Astrocyte (in vitro differentiated cells and primary cell): ENCODE measurements around the gene BSCL2. TPM values are rescaled to one million over a fixed set of nuclear protein-coding genes. Genes with fewer than 3 reads are reported as not detected.
"Not testable (repeated sequence)": the region's sequence is repeated elsewhere in the genome, so short reads cannot be mapped to it uniquely, and the experiment has no call there.

Experiments
- DNase-seq: peaks from one replicate; pipeline ENCODE4 v3.0.0-alpha.2; 2010; ENCODE audit warnings: low read depth
- FAIRE-seq: peaks from 2 replicates; lab custom pipeline; 2011; peaks lifted over from hg19 to GRCh38; lab: Jason Lieb, UNC
- H2AFZ ChIP-seq: 2 replicates; pipeline ENCODE4 v1.6.0; 2012; ENCODE audit warnings: low read depth, low read length, inconsistent platforms
- H3K27ac ChIP-seq: 2 replicates; pipeline ENCODE4 v1.5.1; 2011; ENCODE audit warnings: low read depth, low read length, inconsistent platforms
- H3K27me3 ChIP-seq: 2 replicates; pipeline ENCODE4 v1.6.0; 2011; ENCODE audit warnings: low read length, inconsistent platforms; ENCODE audit not compliant: insufficient read depth
- H3K36me3 ChIP-seq: 2 replicates; pipeline ENCODE4 v1.5.1; 2011; ENCODE audit warnings: low read length, inconsistent platforms; ENCODE audit not compliant: insufficient read depth
- H3K4me1 ChIP-seq: 2 replicates; pipeline ENCODE4 v1.5.1; 2011; ENCODE audit warnings: low read length, inconsistent platforms; ENCODE audit not compliant: insufficient read depth
- H3K4me2 ChIP-seq: 2 replicates; pipeline ENCODE4 v1.6.0; 2012; ENCODE audit warnings: low read length, inconsistent platforms
- H3K4me3 ChIP-seq: 2 replicates; pipeline ENCODE4 v1.5.1; 2011; ENCODE audit warnings: low read depth, mild to moderate bottlenecking, low read length, inconsistent platforms; ENCODE audit not compliant: insufficient read depth
- H3K79me2 ChIP-seq: 2 replicates; pipeline ENCODE4 v1.6.0; 2012; ENCODE audit warnings: mild to moderate bottlenecking, low read length, inconsistent platforms; ENCODE audit not compliant: insufficient read depth
- H3K9ac ChIP-seq: 2 replicates; pipeline ENCODE4 v1.6.0; 2012; ENCODE audit warnings: mild to moderate bottlenecking, low read length, inconsistent platforms
- H3K9me3 ChIP-seq: 2 replicates; pipeline ENCODE4 v1.5.1; 2012; ENCODE audit warnings: low read depth, mild to moderate bottlenecking, low read length, inconsistent platforms; ENCODE audit not compliant: insufficient read depth
- H4K20me1 ChIP-seq: 2 replicates; pipeline ENCODE4 v1.6.0; 2012; ENCODE audit warnings: low read length, inconsistent platforms; ENCODE audit not compliant: insufficient read depth
- H3K27ac Mint-ChIP-seq: one replicate; pipeline ENCODE4 v1.8.0; 2021; ENCODE audit warnings: mild to moderate bottlenecking, mixed read lengths; ENCODE audit not compliant: unreplicated experiment
- H3K27me3 Mint-ChIP-seq: one replicate; pipeline ENCODE4 v1.8.0; 2021; ENCODE audit warnings: low read depth, mixed read lengths; ENCODE audit not compliant: unreplicated experiment
- H3K36me3 Mint-ChIP-seq: one replicate; pipeline ENCODE4 v1.8.0; 2021; ENCODE audit warnings: low read depth, mixed read lengths; ENCODE audit not compliant: unreplicated experiment
- H3K4me1 Mint-ChIP-seq: one replicate; pipeline ENCODE4 v1.8.0; 2021; ENCODE audit warnings: low read depth, mixed read lengths; ENCODE audit not compliant: unreplicated experiment
- H3K4me3 Mint-ChIP-seq: one replicate; pipeline ENCODE4 v1.8.0; 2021; ENCODE audit warnings: mild to moderate bottlenecking, moderate library complexity, mixed read lengths; ENCODE audit not compliant: unreplicated experiment
- H3K9me3 Mint-ChIP-seq: one replicate; pipeline ENCODE4 v1.8.0; 2021; ENCODE audit warnings: mild to moderate bottlenecking, mixed read lengths; ENCODE audit not compliant: unreplicated experiment
- CTCF ChIP-seq: IDR thresholded peaks from 2 replicates; pipeline ENCODE4 v1.5.1; 2011; ENCODE audit warnings: low read depth, mild to moderate bottlenecking, inconsistent platforms, low read length, moderate library complexity; ENCODE audit not compliant: insufficient read depth
- EZH2 ChIP-seq: IDR thresholded peaks from 2 replicates; pipeline ENCODE4 v1.6.1; 2012; ENCODE audit warnings: mild to moderate bottlenecking, low read length, inconsistent platforms; ENCODE audit not compliant: insufficient read depth
- total RNA-seq: library from RNA; stranded (reverse); gene quantifications from 2 replicates; pipeline ENCODE4 v1.2.1, GENCODE V29; 2021

The BSCL2 gene
- total RNA-seq, 1 donor from 2014 or later = 51.1 TPM

- H3K4me1 ChIP-seq = no peaks in the 10 kb centered on the region
- FAIRE-seq (no peak), DNase-seq (no peak)
- peaks cover 25% of the 10 kb centered on the region for H3K36me3 ChIP-seq
- TF ChIP-seq CTCF = no peak
- TF ChIP-seq EZH2 = no peak
- no peak overlapping the region for H3K4me2 ChIP-seq
- H3K27ac ChIP-seq = no peak overlapping the region
- H3K9me3 Mint-ChIP-seq = no peaks in the 10 kb centered on the region
- H3K4me1 Mint-ChIP-seq = peaks cover 4% of the 10 kb centered on the region
- H3K4me3 Mint-ChIP-seq = no peak overlapping the region
- H2AFZ ChIP-seq = no peak overlapping the region
- H3K79me2 ChIP-seq = peaks cover 26% of the 10 kb centered on the region
- no peak overlapping the region for H3K9ac ChIP-seq
- H3K36me3 Mint-ChIP-seq = peaks cover 14% of the 10 kb centered on the region
- no peaks in the 10 kb centered on the region for H3K27me3 ChIP-seq
- H4K20me1 ChIP-seq = peaks cover 14% of the 10 kb centered on the region
- H3K4me3 ChIP-seq = no peak overlapping the region
- H3K27ac Mint-ChIP-seq = no peak overlapping the region
- no peaks in the 10 kb centered on the region for H3K27me3 Mint-ChIP-seq
- H3K9me3 ChIP-seq = no peaks in the 10 kb centered on the region
Observed at GRCh38 chr11:62737196-62737595, 30.0 kb upstream of the BSCL2 start.

- Histone ChIP-seq H3K27ac (no peak overlapping the region), H3K36me3 (peaks cover 15% of the 10 kb centered on the region), H3K4me2 (no peak overlapping the region), H3K79me2 (peaks cover 63% of the 10 kb centered on the region), H3K27me3 (no peaks in the 10 kb centered on the region), H3K9me3 (no peaks in the 10 kb centered on the region), H3K4me1 (no peaks in the 10 kb centered on the region), H4K20me1 (peaks cover 21% of the 10 kb centered on the region), H3K9ac (no peak overlapping the region), H2AFZ (no peak overlapping the region), H3K4me3 (no peak overlapping the region)
- DNase-seq = no peak
- no peak overlapping the region for H3K27ac Mint-ChIP-seq
- no peak overlapping the region for H3K4me3 Mint-ChIP-seq
- TF ChIP-seq CTCF (no peak), EZH2 (no peak)
- H3K4me1 Mint-ChIP-seq = peaks cover 9% of the 10 kb centered on the region
- no peaks in the 10 kb centered on the region for H3K9me3 Mint-ChIP-seq
- H3K27me3 Mint-ChIP-seq = no peaks in the 10 kb centered on the region
- FAIRE-seq = no peak
- peaks cover 5% of the 10 kb centered on the region for H3K36me3 Mint-ChIP-seq
Observed at GRCh38 chr11:62732830-62733229, 25.6 kb upstream of the BSCL2 start.

- H3K79me2 ChIP-seq = peaks cover 75% of the 10 kb centered on the region
- not testable (repeated sequence) for H3K4me1 Mint-ChIP-seq, H3K9me3 ChIP-seq, H3K27me3 ChIP-seq, H3K27ac Mint-ChIP-seq, FAIRE-seq, H3K9me3 Mint-ChIP-seq, DNase-seq, H3K4me1 ChIP-seq, H2AFZ ChIP-seq, H3K27ac ChIP-seq, H3K36me3 Mint-ChIP-seq, H3K27me3 Mint-ChIP-seq, H3K36me3 ChIP-seq
- peak overlapping the region; percentile 98 for H3K4me2 ChIP-seq
- peaks cover 35% of the 10 kb centered on the region for H4K20me1 ChIP-seq
- H3K9ac ChIP-seq = peak overlapping the region; percentile 93
- peak overlapping the region; percentile 93 for H3K4me3 Mint-ChIP-seq
- peak overlapping the region; percentile 90 for H3K4me3 ChIP-seq
Observed at GRCh38 chr11:62730076-62730475, 22.9 kb upstream of the BSCL2 start.
